Stomach (tissue), 9 donors: Measurements from ENCODE around the gene TTC4. TPM values are rescaled to one million over a fixed set of nuclear protein-coding genes. Genes with fewer than 3 reads are reported as not detected.

Experiments used
- DNase-seq, 2 donors: peaks; one replicate each; pipeline versions ENCODE4 v3.0.0 to v3.0.0-alpha.2; 2013 to 2019
- H3K27ac ChIP-seq, 5 donors: fragments of 200-600 bp in 4 of 5; sonication (generic) in 4 of 5; one replicate each; pipeline ENCODE4 v1.5.1; 2013 to 2019; ENCODE audit warnings: mild to moderate bottlenecking in 1 of 5, moderate library complexity in 1 of 5
- H3K27me3 ChIP-seq, 3 donors: fragments of 200-600 bp; sonication (generic); one replicate each; pipeline ENCODE4 v1.5.1; 2017 to 2019; ENCODE audit warnings: mixed run types in 1 of 3
- H3K36me3 ChIP-seq, 4 donors: fragments of 200-600 bp; sonication (generic); 1 replicate in 3 of 4; 2 replicates in 1 of 4; pipeline ENCODE4 v1.5.1; 2016 to 2019
- H3K4me1 ChIP-seq, 4 donors: fragments of 200-600 bp; sonication (generic); one replicate each; pipeline ENCODE4 v1.5.1; 2016 to 2019
- H3K4me3 ChIP-seq, 4 donors: fragments of 200-600 bp; sonication (generic) in 3 of 4; one replicate each; pipeline ENCODE4 v1.5.1; 2016 to 2019; ENCODE audit warnings: mild to moderate bottlenecking in 1 of 4
- H3K9me3 ChIP-seq, 4 donors: fragments of 200-600 bp; sonication (generic); one replicate each; pipeline ENCODE4 v1.5.1; 2016 to 2019
- CTCF ChIP-seq, 7 experiments: fragments of 450-650 bp in 4 of 7; fragments of 200-600 bp in 3 of 7; sonication (generic) in 3 of 7; IDR thresholded peaks; one replicate each; pipeline ENCODE4 v1.5.1; 2016 to 2019; ENCODE audit warnings: antibody characterized with exemption in 7 of 7, control low read depth in 2 of 7, mild to moderate bottlenecking in 1 of 7
- EP300 ChIP-seq: sonication (generic); formaldehyde crosslinking; IDR thresholded peaks from one replicate; pipeline ENCODE4 v1.6.1; 2017; ENCODE audit warnings: antibody characterized with exemption
- POLR2A ChIP-seq, 4 donors: fragments of 450-650 bp; IDR thresholded peaks; one replicate each; pipeline ENCODE4 v1.6.1; 2016; ENCODE audit warnings: antibody characterized with exemption in 4 of 4, control low read depth in 2 of 4, mild to moderate bottlenecking in 1 of 4, moderate library complexity in 1 of 4
- POLR2AphosphoS5 ChIP-seq, 3 donors: sonication (generic); formaldehyde crosslinking; IDR thresholded peaks; one replicate each; pipeline ENCODE4 v1.6.1; 2016; ENCODE audit warnings: antibody characterized with exemption in 3 of 3
- WGBS, 5 donors: extraction: QIAGEN DNeasy Blood & Tissue Kit in 3 of 5; methylation state at CpG; one replicate each; pipeline versions ENCODE4 v1.1.5 to v1.1.7; 2013 to 2018; 5-methylcytosine and 5-hydroxymethylcytosine counted together
- intact Hi-C: fragments of 100-400 bp; cut with DNase I; formaldehyde crosslinking; loops from one replicate; pipeline ENCODE4 v1.15.1; 2023; ENCODE audit warnings: low total_unique reads
- polyA plus RNA-seq, 3 donors: library from polyadenylated mRNA; stranded (reverse); fragments of 200-250 nt; gene quantifications; one replicate each; pipeline ENCODE4 v1.2.3, GENCODE V29; 2013
- total RNA-seq, 5 donors: library from RNA; depleted of rRNA; stranded (reverse); fragments of >200 nt; gene quantifications; one replicate each; pipeline versions ENCODE4 v1.1.0 to v1.2.3, GENCODE V29; 2014 to 2016
- donor health status: healthy with polysubstance abuse.
- donor health status: Bipolar disorder and iron deficiency.
- donor health status: healthy.

Gene TTC4
- total and polyA plus RNA-seq, 8 donors, result 1.4 to 66.1 (median 13.4) TPM

DNA sequence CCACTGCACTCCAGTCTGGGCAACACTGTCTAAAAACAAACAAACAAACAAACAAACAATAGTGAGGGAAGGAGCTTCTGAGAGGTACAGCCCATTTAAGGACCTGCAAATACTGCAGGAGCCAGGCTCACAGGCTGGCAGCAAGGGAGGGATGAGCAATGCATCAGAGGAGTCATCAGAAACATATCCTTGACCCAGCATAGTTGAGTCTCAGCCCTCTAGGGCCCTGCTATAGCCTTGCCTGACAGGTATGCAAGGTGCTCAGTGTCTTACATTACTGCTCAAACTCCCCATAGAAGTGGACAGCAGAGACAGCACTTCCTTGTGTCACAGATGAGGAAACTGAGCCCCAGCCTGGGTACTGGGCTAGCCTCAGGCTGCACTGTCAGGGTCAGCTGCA lies 7.3 kb upstream of the TTC4 start:
- intact Hi-C loops, result no loop called here
- Histone ChIP-seq H3K9me3 (no peaks in the 10 kb centered on the region), H3K4me1 (no peaks in the 10 kb centered on the region), H3K4me3 (no peak overlapping the region), H3K27me3 (no peaks in the 10 kb centered on the region), H3K36me3 (peaks cover 0 to 34% (median 0%) of the 10 kb centered on the region in 4 donors), H3K27ac (no peak overlapping the region)
- TF ChIP-seq POLR2AphosphoS5 (IDR thresholded peaks at IDR 0.05) (no peak), CTCF (IDR thresholded peaks at IDR 0.05) (no peak), EP300 (no peak), POLR2A (IDR thresholded peaks at IDR 0.05) (no peak)
- no peak for DNase-seq

GRCh38 chr1:54709547-54710292 lies 5.9 kb upstream of the TTC4 start:
- H3K9me3 ChIP-seq, result no peaks in the 10 kb centered on the region
- H3K4me1 ChIP-seq, result no peaks in the 10 kb centered on the region
- WGBS, 5 donors, result 59 to 93% (median 81%) methylated on average over 4 to 8 of the region's 8 CpGs
- DNase-seq, result no peak
- peaks cover 0 to 25% (median 0%) of the 10 kb centered on the region in 4 donors for H3K36me3 ChIP-seq
- no peak overlapping the region for H3K27ac ChIP-seq
- H3K4me3 ChIP-seq, result no peak overlapping the region
- TF ChIP-seq EP300, result no peak
- no peak for TF ChIP-seq POLR2AphosphoS5 (IDR thresholded peaks at IDR 0.05)
- TF ChIP-seq POLR2A (IDR thresholded peaks at IDR 0.05), result no peak
- no peak for TF ChIP-seq CTCF (IDR thresholded peaks at IDR 0.05)
- no peaks in the 10 kb centered on the region for H3K27me3 ChIP-seq
- intact Hi-C loops, result no loop called here

DNA sequence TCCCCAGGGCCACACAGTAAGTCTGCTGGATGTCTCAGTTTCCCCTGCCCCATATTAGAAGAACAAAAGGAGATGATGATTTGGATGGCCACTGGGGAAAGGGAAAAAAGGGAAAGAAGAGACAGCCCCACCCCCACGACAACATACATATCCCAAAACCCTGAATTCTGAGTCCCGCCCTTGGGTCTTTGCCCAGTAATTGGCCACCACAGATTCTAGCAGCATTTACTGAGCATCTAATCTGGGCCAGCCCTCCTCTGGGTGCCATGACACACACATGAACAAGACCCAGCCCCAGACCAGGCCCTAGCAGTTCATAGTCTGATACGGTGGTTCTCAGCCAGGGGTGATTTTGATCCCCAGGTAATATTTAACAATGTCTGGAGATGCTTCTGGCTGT lies 5.2 kb upstream of the TTC4 start:
- Histone ChIP-seq H3K4me3 (no peak overlapping the region), H3K27me3 (no peaks in the 10 kb centered on the region), H3K4me1 (peaks cover 0 to 7% (median 3%) of the 10 kb centered on the region in 4 donors), H3K9me3 (no peaks in the 10 kb centered on the region), H3K27ac (no peak overlapping the region), H3K36me3 (peaks cover 0 to 25% (median 0%) of the 10 kb centered on the region in 4 donors)
- intact Hi-C loops, result no loop called here
- WGBS, 5 donors, result 76 to 82% (median 79%) methylated on average over 3 of the region's 3 CpGs
- DNase-seq, result no peak
- no peak for TF ChIP-seq POLR2AphosphoS5 (IDR thresholded peaks at IDR 0.05)
- no peak for TF ChIP-seq CTCF (IDR thresholded peaks at IDR 0.05)
- no peak for TF ChIP-seq EP300
- no peak for TF ChIP-seq POLR2A (IDR thresholded peaks at IDR 0.05)

- Histone ChIP-seq H3K9me3 (no peaks in the 10 kb centered on the region), H3K4me1 (peaks cover 0 to 7% (median 3%) of the 10 kb centered on the region in 4 donors), H3K27ac (no peak overlapping the region), H3K27me3 (no peaks in the 10 kb centered on the region), H3K4me3 (no peak overlapping the region), H3K36me3 (peaks cover 0 to 25% (median 0%) of the 10 kb centered on the region in 4 donors)
- TF ChIP-seq POLR2AphosphoS5 (IDR thresholded peaks at IDR 0.05), result no peak
- no peak for TF ChIP-seq CTCF (IDR thresholded peaks at IDR 0.05)
- no peak for TF ChIP-seq EP300
- TF ChIP-seq POLR2A (IDR thresholded peaks at IDR 0.05), result no peak
- intact Hi-C loops, result no loop called here
- 56 to 78% (median 71%) methylated on average over 6 of the region's 6 CpGs for WGBS, 5 donors
- DNase-seq, result no peak
These were observed 4.8 kb upstream of the TTC4 start for GRCh38 chr1:54710841-54711240.
